ENCODE results near the gene WDR72. TPM values are rescaled to one million over a fixed set of nuclear protein-coding genes. Genes with fewer than 3 reads are reported as not detected.

Gene WDR72
- total and polyA plus RNA-seq, 2 experiments from 2014 or later = 0.99 to 1.9 TPM

DNA sequence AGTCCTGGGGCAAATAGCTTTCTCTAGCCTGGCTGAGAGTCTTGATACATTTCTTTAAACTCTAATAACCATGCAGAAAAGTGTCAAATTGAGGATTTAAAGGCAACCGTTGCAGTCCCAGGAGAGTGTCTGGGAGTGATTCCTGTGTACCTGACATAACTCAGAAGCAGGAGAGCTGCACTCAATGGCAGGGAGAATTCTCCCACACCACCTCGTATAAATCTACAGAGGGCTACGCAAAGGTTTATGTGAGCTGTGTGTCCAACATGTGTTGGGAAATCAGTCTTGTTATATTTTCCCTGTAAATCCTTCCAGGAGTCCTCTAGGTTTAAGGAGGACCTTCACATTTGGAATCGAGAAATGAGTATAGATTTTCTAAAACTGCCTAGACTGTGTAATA is 192.6 kb downstream of the WDR72 start (continued):
- TF ChIP-seq, protein P1, sequence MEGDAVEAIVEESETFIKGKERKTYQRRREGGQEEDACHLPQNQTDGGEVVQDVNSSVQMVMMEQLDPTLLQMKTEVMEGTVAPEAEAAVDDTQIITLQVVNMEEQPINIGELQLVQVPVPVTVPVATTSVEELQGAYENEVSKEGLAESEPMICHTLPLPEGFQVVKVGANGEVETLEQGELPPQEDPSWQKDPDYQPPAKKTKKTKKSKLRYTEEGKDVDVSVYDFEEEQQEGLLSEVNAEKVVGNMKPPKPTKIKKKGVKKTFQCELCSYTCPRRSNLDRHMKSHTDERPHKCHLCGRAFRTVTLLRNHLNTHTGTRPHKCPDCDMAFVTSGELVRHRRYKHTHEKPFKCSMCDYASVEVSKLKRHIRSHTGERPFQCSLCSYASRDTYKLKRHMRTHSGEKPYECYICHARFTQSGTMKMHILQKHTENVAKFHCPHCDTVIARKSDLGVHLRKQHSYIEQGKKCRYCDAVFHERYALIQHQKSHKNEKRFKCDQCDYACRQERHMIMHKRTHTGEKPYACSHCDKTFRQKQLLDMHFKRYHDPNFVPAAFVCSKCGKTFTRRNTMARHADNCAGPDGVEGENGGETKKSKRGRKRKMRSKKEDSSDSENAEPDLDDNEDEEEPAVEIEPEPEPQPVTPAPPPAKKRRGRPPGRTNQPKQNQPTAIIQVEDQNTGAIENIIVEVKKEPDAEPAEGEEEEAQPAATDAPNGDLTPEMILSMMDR (conservative IDR thresholded peaks at IDR 0.05; ENCODE audit: low read depth in 2 of 2) = no peak
- TF ChIP-seq CREB1 (CRISPR knock-in tag; IDR thresholded peaks at IDR 0.05; ENCODE audit: low read depth) = no peak
- no peak for TF ChIP-seq NANOG (IDR thresholded peaks at IDR 0.05; ENCODE audit: borderline replicate concordance)
- TF ChIP-seq POLR2AphosphoS5 (IDR thresholded peaks at IDR 0.05; ENCODE audit: low read depth) = no peak
- no peak for TF ChIP-seq ZNF114 (CRISPR knock-in tag; IDR thresholded peaks at IDR 0.05)
- no peak for TF ChIP-seq ZNF331 (CRISPR knock-in tag; IDR thresholded peaks at IDR 0.05; ENCODE audit: low read depth)
- TF ChIP-seq JUNB (IDR thresholded peaks at IDR 0.05; ENCODE audit: unreplicated experiment) = no peak
- TF ChIP-seq EZH2 (IDR thresholded peaks at IDR 0.05; ENCODE audit: low read depth, unreplicated experiment) = no peak
- TF ChIP-seq EZH2phosphoT487 (IDR thresholded peaks at IDR 0.05; ENCODE audit: unreplicated experiment) = no peak

DNA sequence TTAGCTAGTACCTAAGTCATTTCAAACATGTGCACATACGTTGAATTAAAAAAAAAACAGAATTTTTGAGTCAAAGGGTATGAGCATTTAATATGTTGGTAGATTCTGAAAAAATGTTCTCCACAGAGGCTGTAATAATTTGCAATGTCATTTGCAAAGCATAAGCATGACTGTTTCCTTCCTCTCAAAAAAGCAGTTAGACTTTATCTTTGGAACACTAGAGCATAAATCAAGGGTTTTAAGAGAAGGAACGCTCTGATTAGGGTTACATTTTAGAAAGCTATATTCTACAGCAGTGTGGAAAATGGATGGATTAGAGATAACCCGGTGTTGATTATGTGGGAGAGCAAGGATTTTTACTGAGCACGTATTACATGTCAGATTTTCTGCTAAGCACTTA is 193.7 kb downstream of the WDR72 start:
- Mint-ChIP-seq H3K4me1 (peaks cover 14% of the 10 kb centered on the region), H3K27ac (no peak overlapping the region), H3K4me3 (no peak overlapping the region), H3K36me3 (ENCODE audit: low read depth) (no peaks in the 10 kb centered on the region), H3K9me3 (no peaks in the 10 kb centered on the region), H3K27me3 (ENCODE audit: insufficient read depth, low read depth, poor library complexity) (no peaks in the 10 kb centered on the region)
- H3K4me3 ChIP-seq = no peak overlapping the region
- no peaks in the 10 kb centered on the region for H4K20me1 ChIP-seq (replicated peaks; ENCODE audit: insufficient read depth)
- no peak overlapping the region for H3K4me2 ChIP-seq
- no peak overlapping the region for H3K27ac ChIP-seq (ENCODE audit: low read depth)
- no peaks in the 10 kb centered on the region for H3K27me3 ChIP-seq (ENCODE audit: insufficient read depth)
- DNase-seq (ENCODE audit: low spot score) = no peak
- no peaks in the 10 kb centered on the region for H3F3A ChIP-seq (replicated peaks; ENCODE audit: low read depth)
- H3K4me1 ChIP-seq (ENCODE audit: insufficient read depth) = no peaks in the 10 kb centered on the region
- no peaks in the 10 kb centered on the region for H3K79me2 ChIP-seq (replicated peaks; ENCODE audit: insufficient read depth)
- no peaks in the 10 kb centered on the region for H3K9me2 ChIP-seq (ENCODE audit: insufficient read depth)
- H3K36me3 ChIP-seq (ENCODE audit: insufficient read depth) = no peaks in the 10 kb centered on the region
- no peak overlapping the region for H2AFZ ChIP-seq
- ATAC-seq = no peak
- TF ChIP-seq, protein P2, sequence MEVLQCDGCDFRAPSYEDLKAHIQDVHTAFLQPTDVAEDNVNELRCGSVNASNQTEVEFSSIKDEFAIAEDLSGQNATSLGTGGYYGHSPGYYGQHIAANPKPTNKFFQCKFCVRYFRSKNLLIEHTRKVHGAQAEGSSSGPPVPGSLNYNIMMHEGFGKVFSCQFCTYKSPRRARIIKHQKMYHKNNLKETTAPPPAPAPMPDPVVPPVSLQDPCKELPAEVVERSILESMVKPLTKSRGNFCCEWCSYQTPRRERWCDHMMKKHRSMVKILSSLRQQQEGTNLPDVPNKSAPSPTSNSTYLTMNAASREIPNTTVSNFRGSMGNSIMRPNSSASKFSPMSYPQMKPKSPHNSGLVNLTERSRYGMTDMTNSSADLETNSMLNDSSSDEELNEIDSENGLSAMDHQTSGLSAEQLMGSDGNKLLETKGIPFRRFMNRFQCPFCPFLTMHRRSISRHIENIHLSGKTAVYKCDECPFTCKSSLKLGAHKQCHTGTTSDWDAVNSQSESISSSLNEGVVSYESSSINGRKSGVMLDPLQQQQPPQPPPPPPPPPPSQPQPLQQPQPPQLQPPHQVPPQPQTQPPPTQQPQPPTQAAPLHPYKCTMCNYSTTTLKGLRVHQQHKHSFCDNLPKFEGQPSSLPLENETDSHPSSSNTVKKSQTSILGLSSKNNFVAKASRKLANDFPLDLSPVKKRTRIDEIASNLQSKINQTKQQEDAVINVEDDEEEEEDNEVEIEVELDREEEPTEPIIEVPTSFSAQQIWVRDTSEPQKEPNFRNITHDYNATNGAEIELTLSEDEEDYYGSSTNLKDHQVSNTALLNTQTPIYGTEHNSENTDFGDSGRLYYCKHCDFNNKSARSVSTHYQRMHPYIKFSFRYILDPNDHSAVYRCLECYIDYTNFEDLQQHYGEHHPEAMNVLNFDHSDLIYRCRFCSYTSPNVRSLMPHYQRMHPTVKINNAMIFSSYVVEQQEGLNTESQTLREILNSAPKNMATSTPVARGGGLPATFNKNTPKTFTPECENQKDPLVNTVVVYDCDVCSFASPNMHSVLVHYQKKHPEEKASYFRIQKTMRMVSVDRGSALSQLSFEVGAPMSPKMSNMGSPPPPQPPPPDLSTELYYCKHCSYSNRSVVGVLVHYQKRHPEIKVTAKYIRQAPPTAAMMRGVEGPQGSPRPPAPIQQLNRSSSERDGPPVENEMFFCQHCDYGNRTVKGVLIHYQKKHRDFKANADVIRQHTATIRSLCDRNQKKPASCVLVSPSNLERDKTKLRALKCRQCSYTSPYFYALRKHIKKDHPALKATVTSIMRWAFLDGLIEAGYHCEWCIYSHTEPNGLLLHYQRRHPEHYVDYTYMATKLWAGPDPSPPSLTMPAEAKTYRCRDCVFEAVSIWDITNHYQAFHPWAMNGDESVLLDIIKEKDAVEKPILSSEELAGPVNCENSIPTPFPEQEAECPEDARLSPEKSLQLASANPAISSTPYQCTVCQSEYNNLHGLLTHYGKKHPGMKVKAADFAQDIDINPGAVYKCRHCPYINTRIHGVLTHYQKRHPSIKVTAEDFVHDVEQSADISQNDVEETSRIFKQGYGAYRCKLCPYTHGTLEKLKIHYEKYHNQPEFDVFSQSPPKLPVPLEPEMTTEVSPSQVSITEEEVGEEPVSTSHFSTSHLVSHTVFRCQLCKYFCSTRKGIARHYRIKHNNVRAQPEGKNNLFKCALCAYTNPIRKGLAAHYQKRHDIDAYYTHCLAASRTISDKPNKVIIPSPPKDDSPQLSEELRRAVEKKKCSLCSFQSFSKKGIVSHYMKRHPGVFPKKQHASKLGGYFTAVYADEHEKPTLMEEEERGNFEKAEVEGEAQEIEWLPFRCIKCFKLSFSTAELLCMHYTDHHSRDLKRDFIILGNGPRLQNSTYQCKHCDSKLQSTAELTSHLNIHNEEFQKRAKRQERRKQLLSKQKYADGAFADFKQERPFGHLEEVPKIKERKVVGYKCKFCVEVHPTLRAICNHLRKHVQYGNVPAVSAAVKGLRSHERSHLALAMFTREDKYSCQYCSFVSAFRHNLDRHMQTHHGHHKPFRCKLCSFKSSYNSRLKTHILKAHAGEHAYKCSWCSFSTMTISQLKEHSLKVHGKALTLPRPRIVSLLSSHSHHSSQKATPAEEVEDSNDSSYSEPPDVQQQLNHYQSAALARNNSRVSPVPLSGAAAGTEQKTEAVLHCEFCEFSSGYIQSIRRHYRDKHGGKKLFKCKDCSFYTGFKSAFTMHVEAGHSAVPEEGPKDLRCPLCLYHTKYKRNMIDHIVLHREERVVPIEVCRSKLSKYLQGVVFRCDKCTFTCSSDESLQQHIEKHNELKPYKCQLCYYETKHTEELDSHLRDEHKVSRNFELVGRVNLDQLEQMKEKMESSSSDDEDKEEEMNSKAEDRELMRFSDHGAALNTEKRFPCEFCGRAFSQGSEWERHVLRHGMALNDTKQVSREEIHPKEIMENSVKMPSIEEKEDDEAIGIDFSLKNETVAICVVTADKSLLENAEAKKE (CRISPR knock-in tag; IDR thresholded peaks at IDR 0.05) = no peak
- TF ChIP-seq POLR2AphosphoS5 (IDR thresholded peaks at IDR 0.05; ENCODE audit: low read depth) = no peak
- TF ChIP-seq ZNF114 (CRISPR knock-in tag; IDR thresholded peaks at IDR 0.05) = no peak
- TF ChIP-seq, protein P1 (conservative IDR thresholded peaks at IDR 0.05; ENCODE audit: low read depth in 2 of 2) = no peak
- TF ChIP-seq, protein P3, sequence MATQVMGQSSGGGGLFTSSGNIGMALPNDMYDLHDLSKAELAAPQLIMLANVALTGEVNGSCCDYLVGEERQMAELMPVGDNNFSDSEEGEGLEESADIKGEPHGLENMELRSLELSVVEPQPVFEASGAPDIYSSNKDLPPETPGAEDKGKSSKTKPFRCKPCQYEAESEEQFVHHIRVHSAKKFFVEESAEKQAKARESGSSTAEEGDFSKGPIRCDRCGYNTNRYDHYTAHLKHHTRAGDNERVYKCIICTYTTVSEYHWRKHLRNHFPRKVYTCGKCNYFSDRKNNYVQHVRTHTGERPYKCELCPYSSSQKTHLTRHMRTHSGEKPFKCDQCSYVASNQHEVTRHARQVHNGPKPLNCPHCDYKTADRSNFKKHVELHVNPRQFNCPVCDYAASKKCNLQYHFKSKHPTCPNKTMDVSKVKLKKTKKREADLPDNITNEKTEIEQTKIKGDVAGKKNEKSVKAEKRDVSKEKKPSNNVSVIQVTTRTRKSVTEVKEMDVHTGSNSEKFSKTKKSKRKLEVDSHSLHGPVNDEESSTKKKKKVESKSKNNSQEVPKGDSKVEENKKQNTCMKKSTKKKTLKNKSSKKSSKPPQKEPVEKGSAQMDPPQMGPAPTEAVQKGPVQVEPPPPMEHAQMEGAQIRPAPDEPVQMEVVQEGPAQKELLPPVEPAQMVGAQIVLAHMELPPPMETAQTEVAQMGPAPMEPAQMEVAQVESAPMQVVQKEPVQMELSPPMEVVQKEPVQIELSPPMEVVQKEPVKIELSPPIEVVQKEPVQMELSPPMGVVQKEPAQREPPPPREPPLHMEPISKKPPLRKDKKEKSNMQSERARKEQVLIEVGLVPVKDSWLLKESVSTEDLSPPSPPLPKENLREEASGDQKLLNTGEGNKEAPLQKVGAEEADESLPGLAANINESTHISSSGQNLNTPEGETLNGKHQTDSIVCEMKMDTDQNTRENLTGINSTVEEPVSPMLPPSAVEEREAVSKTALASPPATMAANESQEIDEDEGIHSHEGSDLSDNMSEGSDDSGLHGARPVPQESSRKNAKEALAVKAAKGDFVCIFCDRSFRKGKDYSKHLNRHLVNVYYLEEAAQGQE (IDR thresholded peaks at IDR 0.05; ENCODE audit: unreplicated experiment) = no peak
- no peak for TF ChIP-seq ZNF331 (CRISPR knock-in tag; IDR thresholded peaks at IDR 0.05; ENCODE audit: low read depth)
- no peak for TF ChIP-seq CREB1 (CRISPR knock-in tag; IDR thresholded peaks at IDR 0.05; ENCODE audit: low read depth)
- TF ChIP-seq JUNB (IDR thresholded peaks at IDR 0.05; ENCODE audit: unreplicated experiment) = no peak
- no peak for TF ChIP-seq EZH2phosphoT487 (IDR thresholded peaks at IDR 0.05; ENCODE audit: unreplicated experiment)

Data from GM23338 (cell line).